GM12892 (cell line): ENCODE results near the gene SLCO2A1.

ENCODE experiments used
- POLR2AphosphoS5 ChIP-seq: IDR thresholded peaks from 2 replicates; pipeline ENCODE4 v1.6.1; 2011; ENCODE audit warnings: low read depth, low read length, control low read depth
- TAF1 ChIP-seq: IDR thresholded peaks from 2 replicates; pipeline ENCODE4 v1.6.1; 2011; ENCODE audit warnings: low read depth, mild to moderate bottlenecking, control low read depth, low read length, borderline replicate concordance

- TF ChIP-seq POLR2AphosphoS5 = no peak
- no peak for TF ChIP-seq TAF1
These were observed 20.0 kb upstream of the SLCO2A1 start for GRCh38 chr3:134049676-134050075.
